ENCODE results near the gene ZNF319. TPM values are rescaled to one million over a fixed set of nuclear protein-coding genes. Genes with fewer than 3 reads are reported as not detected.

Gene ZNF319
- total and polyA plus RNA-seq, 10 of the 15 experiments (the other 5 are each of a cell fraction or from before 2014, with no cell fraction given) = 0.29 to 7.4 (median 1.7) TPM

DNA sequence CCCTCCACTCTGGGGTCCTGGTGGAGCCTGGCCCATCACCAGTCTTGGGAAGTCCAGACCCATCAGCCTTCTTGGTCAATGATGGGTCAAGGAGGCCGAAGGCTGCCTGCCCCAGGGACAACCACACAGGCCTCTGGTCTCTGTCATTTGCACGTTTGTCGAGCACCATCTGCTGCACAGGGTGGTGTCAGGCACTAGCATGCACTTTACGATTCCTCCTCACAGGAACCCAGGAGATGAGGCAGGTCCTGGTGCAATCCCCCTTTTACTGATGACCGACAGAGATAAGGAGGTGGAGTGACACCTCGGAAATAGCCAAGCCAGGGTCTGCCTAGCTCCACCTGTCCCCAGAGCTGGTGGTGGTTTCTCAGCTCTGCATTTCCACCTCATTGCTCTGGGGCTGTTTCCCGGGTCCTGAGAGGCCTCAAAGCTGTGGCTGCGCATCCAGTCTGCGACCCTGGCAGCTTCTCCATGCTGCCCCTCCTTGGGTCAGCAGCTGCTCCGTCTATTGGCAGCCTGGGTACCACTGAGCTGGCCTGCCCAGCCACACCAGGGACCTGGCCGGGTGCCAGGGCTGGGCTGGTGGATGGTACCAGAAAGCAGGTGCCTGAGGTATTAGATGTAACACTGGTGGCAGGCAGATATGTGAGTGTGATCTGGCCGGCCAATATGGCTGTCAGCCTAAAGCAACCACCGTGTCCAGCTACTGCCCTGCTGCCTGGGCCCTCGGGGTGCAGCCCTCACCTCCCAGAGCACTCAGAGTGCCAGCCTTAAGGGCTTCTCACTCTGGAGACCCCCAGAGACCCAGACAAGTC, 35.1 kb upstream of the ZNF319 start:
- 13% methylated on average over 14 of the region's 14 CpGs for whole genome bisulfite sequencing (ENCODE audit: insufficient coverage, insufficient replicate concordance, low lambda C conversion rate, missing lambda C conversion rate)
- POLR2A ChIA-PET = no interaction called here
- SMC1A ChIA-PET (ENCODE audit: uncharacterized antibody, unreplicated experiment) = interaction anchor here (0.8 kb wide), 1 partner anchor 28 kb away, joined by 4 read pairs; no protein-coding TSS in a partner anchor
- BruUV-seq (replicated peaks) = no TSS peak
- Histone ChIP-seq H3K79me2 (ENCODE audit: control insufficient read depth, insufficient read depth, low read length) (no peaks in the 10 kb centered on the region), H4K20me1 (ENCODE audit: control insufficient read depth, insufficient read depth) (no peaks in the 10 kb centered on the region), H3K36me3 (ENCODE audit: control insufficient read depth in 2 of 2, insufficient read depth in 2 of 2, low read length in 1 of 2) (no peaks in the 10 kb centered on the region), H3K4me2 (ENCODE audit: control insufficient read depth, insufficient read depth) (no peak overlapping the region), H3K4me3 (no peak overlapping the region), H2AFZ (ENCODE audit: control insufficient read depth, low read depth, low read length) (no peak overlapping the region), H3K27ac (ENCODE audit: control insufficient read depth, insufficient read depth) (no peak overlapping the region), H3K9ac (ENCODE audit: control insufficient read depth, insufficient read depth, low read length) (no peak overlapping the region), H3K4me1 (ENCODE audit: control insufficient read depth, insufficient read depth, low read length) (no peaks in the 10 kb centered on the region), H3K9me3 (replicated peaks; ENCODE audit: control insufficient read depth, insufficient read depth, low read length) (no peaks in the 10 kb centered on the region), H3K27me3 (replicated peaks in 1 of 2; ENCODE audit: control insufficient read depth in 2 of 2, insufficient read depth in 2 of 2, low read length in 1 of 2) (no peaks in the 10 kb centered on the region; a peak in 1 of 4 replicates)
- CTCF ChIA-PET = no interaction called here
- DNase-seq (ENCODE audit: low read depth, low spot score) = no peak
- RAD21 ChIA-PET (ENCODE audit: unreplicated experiment) = interaction anchor here (1.5 kb wide), 1 partner anchor 91 kb away, joined by 4 read pairs; no protein-coding TSS in a partner anchor
- ATAC-seq = no peak
- intact Hi-C loops (cut with micrococcal nuclease; ENCODE audit: unreplicated experiment) (no loop called here), in situ Hi-C loops (cut with MboI) (no loop called here)
- FAIRE-seq = no peak
- no peak for TF ChIP-seq SP1 (IDR thresholded peaks at IDR 0.05; ENCODE audit: low read depth, low read length)
- no peak for TF ChIP-seq CHD1 (IDR thresholded peaks at IDR 0.05; ENCODE audit: low read depth, low read length)
- no peak for TF ChIP-seq ATF7 (IDR thresholded peaks at IDR 0.05; ENCODE audit: low read depth)
- TF ChIP-seq, protein P1, sequence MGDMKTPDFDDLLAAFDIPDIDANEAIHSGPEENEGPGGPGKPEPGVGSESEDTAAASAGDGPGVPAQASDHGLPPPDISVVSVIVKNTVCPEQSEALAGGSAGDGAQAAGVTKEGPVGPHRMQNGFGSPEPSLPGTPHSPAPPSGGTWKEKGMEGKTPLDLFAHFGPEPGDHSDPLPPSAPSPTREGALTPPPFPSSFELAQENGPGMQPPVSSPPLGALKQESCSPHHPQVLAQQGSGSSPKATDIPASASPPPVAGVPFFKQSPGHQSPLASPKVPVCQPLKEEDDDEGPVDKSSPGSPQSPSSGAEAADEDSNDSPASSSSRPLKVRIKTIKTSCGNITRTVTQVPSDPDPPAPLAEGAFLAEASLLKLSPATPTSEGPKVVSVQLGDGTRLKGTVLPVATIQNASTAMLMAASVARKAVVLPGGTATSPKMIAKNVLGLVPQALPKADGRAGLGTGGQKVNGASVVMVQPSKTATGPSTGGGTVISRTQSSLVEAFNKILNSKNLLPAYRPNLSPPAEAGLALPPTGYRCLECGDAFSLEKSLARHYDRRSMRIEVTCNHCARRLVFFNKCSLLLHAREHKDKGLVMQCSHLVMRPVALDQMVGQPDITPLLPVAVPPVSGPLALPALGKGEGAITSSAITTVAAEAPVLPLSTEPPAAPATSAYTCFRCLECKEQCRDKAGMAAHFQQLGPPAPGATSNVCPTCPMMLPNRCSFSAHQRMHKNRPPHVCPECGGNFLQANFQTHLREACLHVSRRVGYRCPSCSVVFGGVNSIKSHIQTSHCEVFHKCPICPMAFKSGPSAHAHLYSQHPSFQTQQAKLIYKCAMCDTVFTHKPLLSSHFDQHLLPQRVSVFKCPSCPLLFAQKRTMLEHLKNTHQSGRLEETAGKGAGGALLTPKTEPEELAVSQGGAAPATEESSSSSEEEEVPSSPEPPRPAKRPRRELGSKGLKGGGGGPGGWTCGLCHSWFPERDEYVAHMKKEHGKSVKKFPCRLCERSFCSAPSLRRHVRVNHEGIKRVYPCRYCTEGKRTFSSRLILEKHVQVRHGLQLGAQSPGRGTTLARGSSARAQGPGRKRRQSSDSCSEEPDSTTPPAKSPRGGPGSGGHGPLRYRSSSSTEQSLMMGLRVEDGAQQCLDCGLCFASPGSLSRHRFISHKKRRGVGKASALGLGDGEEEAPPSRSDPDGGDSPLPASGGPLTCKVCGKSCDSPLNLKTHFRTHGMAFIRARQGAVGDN (IDR thresholded peaks at IDR 0.05) = no peak
- no peak for TF ChIP-seq MEF2B (IDR thresholded peaks at IDR 0.05; ENCODE audit: partially characterized antibody, poor library complexity, severe bottlenecking)
- no peak for TF ChIP-seq LARP7 (IDR thresholded peaks at IDR 0.05)
- TF ChIP-seq RELA (IDR thresholded peaks at IDR 0.05; ENCODE audit: borderline replicate concordance, partially characterized antibody) = no peak
- no peak for TF ChIP-seq ZNF274 (IDR thresholded peaks at IDR 0.05; ENCODE audit: insufficient read depth, insufficient read length)
- no peak for TF ChIP-seq RAD51 (IDR thresholded peaks at IDR 0.05)
- TF ChIP-seq CEBPZ (IDR thresholded peaks at IDR 0.05; ENCODE audit: low read depth, low read length) = no peak
- TF ChIP-seq NFYB (IDR thresholded peaks at IDR 0.05; ENCODE audit: insufficient read depth, low read depth, low read length) = no peak
- no peak for TF ChIP-seq CEBPB (IDR thresholded peaks at IDR 0.05; ENCODE audit: borderline replicate concordance in 1 of 2, low read depth in 2 of 2, low read length in 2 of 2)
- no peak for TF ChIP-seq GABPA (IDR thresholded peaks at IDR 0.05; ENCODE audit: low read depth)
- no peak for TF ChIP-seq ZNF24 (IDR thresholded peaks at IDR 0.05)
- no peak for TF ChIP-seq DPF2 (IDR thresholded peaks at IDR 0.05)

Data from GM12878 (cell line).